Erythroblast (primary cell): Measurements from ENCODE around the gene MMS19.

Experiments
- DNase-seq, 2 experiments: peaks; one replicate each; lab custom pipeline; 2025; lab: John Stamatoyannopoulos, UW
- GATA1 ChIP-seq: IDR thresholded peaks from 2 replicates; pipeline ENCODE4 v1.6.1; 2011; ENCODE audit warnings: low read depth, mild to moderate bottlenecking, control low read depth, low read length, moderate library complexity
- POLR2A ChIP-seq: IDR thresholded peaks from 2 replicates; pipeline ENCODE4 v1.6.1; 2011; ENCODE audit warnings: mild to moderate bottlenecking, low read length

Gene MMS19

GRCh38 chr10:97412891-97413304 lies 85.3 kb downstream of the MMS19 start:
- no peak for DNase-seq
- TF ChIP-seq POLR2A (no peak), GATA1 (no peak)

- DNase-seq = no peak
- no peak for TF ChIP-seq GATA1
- no peak for TF ChIP-seq POLR2A
These were observed 86.8 kb downstream of the MMS19 start for GRCh38 chr10:97411406-97411805.

DNA sequence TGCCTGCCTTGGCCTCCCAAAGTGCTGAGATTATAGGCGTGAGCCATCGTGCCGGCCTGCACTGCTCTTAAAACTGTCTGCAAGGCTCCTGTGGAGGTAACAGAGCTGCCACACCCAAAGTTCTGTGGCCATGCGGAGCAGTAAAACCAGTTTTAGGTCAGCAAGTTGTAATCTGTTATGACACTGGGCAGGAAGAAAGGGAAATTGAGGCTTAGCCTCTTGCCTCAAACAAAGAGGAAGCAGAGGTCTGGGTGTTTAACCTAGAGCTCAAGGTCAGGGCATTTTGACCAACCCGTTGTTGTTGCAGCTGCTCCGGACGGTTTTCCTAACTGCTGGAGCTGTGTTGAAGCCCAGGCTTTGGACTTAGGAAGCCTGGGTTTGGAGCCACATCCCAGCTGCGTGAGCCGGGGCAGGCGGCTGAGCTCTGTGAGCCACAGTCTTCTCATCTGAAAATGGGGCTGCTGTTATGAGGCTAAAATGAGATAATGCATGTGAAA lies 89.7 kb downstream of the MMS19 start:
- DNase-seq = no peak
- TF ChIP-seq POLR2A (no peak), GATA1 (no peak)
